Measurements from ENCODE around the gene EXOC2. TPM values are rescaled to one million over a fixed set of nuclear protein-coding genes. Genes with fewer than 3 reads are reported as not detected.

EXOC2 gene
- total and polyA plus RNA-seq, 10 of the 15 experiments (the other 5 are each of a cell fraction or from before 2014, with no cell fraction given): 8.7 to 32.8 (median 20.7) TPM

DNA sequence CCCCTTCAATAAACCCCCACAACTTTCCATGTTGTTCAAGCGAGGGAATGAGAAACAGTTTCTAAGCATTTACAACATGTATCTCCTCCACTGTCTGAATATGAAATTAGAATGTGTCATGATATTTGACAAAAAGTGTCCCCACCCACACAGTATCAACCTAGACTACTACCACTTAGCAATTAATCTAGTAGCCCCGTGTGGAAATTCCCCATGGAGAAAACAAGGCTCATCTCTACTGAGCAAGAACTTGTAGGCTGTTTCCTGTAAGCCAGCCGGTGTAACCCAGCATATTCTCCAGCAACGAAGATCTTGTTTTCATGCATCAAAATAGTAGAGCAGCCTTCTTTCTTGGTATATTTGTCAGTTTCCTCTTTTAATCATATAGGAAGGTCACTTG lies 186.4 kb downstream of the EXOC2 start (continued):
- TF ChIP-seq, protein P1, sequence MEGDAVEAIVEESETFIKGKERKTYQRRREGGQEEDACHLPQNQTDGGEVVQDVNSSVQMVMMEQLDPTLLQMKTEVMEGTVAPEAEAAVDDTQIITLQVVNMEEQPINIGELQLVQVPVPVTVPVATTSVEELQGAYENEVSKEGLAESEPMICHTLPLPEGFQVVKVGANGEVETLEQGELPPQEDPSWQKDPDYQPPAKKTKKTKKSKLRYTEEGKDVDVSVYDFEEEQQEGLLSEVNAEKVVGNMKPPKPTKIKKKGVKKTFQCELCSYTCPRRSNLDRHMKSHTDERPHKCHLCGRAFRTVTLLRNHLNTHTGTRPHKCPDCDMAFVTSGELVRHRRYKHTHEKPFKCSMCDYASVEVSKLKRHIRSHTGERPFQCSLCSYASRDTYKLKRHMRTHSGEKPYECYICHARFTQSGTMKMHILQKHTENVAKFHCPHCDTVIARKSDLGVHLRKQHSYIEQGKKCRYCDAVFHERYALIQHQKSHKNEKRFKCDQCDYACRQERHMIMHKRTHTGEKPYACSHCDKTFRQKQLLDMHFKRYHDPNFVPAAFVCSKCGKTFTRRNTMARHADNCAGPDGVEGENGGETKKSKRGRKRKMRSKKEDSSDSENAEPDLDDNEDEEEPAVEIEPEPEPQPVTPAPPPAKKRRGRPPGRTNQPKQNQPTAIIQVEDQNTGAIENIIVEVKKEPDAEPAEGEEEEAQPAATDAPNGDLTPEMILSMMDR (IDR thresholded peaks at IDR 0.05 in 2 of 3, conservative IDR thresholded peaks at IDR 0.05 in 1 of 3; ENCODE audit: control insufficient read depth in 2 of 3, extremely low read depth in 1 of 3, insufficient read depth in 1 of 3, low read depth in 3 of 3, low read length in 3 of 3): no peak
- TF ChIP-seq DPF2 (IDR thresholded peaks at IDR 0.05): no peak
- TF ChIP-seq, protein P2, sequence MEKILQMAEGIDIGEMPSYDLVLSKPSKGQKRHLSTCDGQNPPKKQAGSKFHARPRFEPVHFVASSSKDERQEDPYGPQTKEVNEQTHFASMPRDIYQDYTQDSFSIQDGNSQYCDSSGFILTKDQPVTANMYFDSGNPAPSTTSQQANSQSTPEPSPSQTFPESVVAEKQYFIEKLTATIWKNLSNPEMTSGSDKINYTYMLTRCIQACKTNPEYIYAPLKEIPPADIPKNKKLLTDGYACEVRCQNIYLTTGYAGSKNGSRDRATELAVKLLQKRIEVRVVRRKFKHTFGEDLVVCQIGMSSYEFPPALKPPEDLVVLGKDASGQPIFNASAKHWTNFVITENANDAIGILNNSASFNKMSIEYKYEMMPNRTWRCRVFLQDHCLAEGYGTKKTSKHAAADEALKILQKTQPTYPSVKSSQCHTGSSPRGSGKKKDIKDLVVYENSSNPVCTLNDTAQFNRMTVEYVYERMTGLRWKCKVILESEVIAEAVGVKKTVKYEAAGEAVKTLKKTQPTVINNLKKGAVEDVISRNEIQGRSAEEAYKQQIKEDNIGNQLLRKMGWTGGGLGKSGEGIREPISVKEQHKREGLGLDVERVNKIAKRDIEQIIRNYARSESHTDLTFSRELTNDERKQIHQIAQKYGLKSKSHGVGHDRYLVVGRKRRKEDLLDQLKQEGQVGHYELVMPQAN (conservative IDR thresholded peaks at IDR 0.05): no peak
- no peak for TF ChIP-seq ATF7 (IDR thresholded peaks at IDR 0.05; ENCODE audit: low read depth)
- TF ChIP-seq, protein P3, sequence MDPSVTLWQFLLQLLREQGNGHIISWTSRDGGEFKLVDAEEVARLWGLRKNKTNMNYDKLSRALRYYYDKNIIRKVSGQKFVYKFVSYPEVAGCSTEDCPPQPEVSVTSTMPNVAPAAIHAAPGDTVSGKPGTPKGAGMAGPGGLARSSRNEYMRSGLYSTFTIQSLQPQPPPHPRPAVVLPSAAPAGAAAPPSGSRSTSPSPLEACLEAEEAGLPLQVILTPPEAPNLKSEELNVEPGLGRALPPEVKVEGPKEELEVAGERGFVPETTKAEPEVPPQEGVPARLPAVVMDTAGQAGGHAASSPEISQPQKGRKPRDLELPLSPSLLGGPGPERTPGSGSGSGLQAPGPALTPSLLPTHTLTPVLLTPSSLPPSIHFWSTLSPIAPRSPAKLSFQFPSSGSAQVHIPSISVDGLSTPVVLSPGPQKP (IDR thresholded peaks at IDR 0.05; ENCODE audit: low read depth, low read length): no peak
- no peak for TF ChIP-seq POLR2AphosphoS5 (IDR thresholded peaks at IDR 0.05; ENCODE audit: low read length)
- no peak for TF ChIP-seq NR2C2 (IDR thresholded peaks at IDR 0.05; ENCODE audit: borderline replicate concordance, control insufficient read depth, insufficient read length, low read depth)
- no peak for TF ChIP-seq LARP7 (IDR thresholded peaks at IDR 0.05)
- TF ChIP-seq NBN (IDR thresholded peaks at IDR 0.05): no peak
- no peak for TF ChIP-seq SREBF2 (IDR thresholded peaks at IDR 0.05; ENCODE audit: low read length)
- TF ChIP-seq RBBP5 (conservative IDR thresholded peaks at IDR 0.05): no peak
- TF ChIP-seq POU2F2 (IDR thresholded peaks at IDR 0.05; ENCODE audit: borderline replicate concordance, low read depth, low read length): 0 out of 3 replicates have a peak, but pooled peaks have one; percentile 37
- no peak for TF ChIP-seq FOXM1 (IDR thresholded peaks at IDR 0.05; ENCODE audit: low read depth, low read length)
- TF ChIP-seq, protein P4, sequence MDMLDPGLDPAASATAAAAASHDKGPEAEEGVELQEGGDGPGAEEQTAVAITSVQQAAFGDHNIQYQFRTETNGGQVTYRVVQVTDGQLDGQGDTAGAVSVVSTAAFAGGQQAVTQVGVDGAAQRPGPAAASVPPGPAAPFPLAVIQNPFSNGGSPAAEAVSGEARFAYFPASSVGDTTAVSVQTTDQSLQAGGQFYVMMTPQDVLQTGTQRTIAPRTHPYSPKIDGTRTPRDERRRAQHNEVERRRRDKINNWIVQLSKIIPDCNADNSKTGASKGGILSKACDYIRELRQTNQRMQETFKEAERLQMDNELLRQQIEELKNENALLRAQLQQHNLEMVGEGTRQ (IDR thresholded peaks at IDR 0.05; ENCODE audit: borderline replicate concordance, low read depth, low read length): no peak
- TF ChIP-seq TBL1XR1 (IDR thresholded peaks at IDR 0.05; ENCODE audit: low read depth, low read length): no peak
- TF ChIP-seq, protein P5, sequence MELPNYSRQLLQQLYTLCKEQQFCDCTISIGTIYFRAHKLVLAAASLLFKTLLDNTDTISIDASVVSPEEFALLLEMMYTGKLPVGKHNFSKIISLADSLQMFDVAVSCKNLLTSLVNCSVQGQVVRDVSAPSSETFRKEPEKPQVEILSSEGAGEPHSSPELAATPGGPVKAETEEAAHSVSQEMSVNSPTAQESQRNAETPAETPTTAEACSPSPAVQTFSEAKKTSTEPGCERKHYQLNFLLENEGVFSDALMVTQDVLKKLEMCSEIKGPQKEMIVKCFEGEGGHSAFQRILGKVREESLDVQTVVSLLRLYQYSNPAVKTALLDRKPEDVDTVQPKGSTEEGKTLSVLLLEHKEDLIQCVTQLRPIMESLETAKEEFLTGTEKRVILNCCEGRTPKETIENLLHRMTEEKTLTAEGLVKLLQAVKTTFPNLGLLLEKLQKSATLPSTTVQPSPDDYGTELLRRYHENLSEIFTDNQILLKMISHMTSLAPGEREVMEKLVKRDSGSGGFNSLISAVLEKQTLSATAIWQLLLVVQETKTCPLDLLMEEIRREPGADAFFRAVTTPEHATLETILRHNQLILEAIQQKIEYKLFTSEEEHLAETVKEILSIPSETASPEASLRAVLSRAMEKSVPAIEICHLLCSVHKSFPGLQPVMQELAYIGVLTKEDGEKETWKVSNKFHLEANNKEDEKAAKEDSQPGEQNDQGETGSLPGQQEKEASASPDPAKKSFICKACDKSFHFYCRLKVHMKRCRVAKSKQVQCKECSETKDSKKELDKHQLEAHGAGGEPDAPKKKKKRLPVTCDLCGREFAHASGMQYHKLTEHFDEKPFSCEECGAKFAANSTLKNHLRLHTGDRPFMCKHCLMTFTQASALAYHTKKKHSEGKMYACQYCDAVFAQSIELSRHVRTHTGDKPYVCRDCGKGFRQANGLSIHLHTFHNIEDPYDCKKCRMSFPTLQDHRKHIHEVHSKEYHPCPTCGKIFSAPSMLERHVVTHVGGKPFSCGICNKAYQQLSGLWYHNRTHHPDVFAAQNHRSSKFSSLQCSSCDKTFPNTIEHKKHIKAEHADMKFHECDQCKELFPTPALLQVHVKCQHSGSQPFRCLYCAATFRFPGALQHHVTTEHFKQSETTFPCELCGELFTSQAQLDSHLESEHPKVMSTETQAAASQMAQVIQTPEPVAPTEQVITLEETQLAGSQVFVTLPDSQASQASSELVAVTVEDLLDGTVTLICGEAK (IDR thresholded peaks at IDR 0.05; ENCODE audit: borderline replicate concordance): no peak
- TF ChIP-seq CHD1 (IDR thresholded peaks at IDR 0.05; ENCODE audit: low read depth, low read length): no peak
- TF ChIP-seq, protein P6, sequence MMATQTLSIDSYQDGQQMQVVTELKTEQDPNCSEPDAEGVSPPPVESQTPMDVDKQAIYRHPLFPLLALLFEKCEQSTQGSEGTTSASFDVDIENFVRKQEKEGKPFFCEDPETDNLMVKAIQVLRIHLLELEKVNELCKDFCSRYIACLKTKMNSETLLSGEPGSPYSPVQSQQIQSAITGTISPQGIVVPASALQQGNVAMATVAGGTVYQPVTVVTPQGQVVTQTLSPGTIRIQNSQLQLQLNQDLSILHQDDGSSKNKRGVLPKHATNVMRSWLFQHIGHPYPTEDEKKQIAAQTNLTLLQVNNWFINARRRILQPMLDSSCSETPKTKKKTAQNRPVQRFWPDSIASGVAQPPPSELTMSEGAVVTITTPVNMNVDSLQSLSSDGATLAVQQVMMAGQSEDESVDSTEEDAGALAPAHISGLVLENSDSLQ (IDR thresholded peaks at IDR 0.05): no peak
- no peak for TF ChIP-seq IRF4 (IDR thresholded peaks at IDR 0.05; ENCODE audit: low read depth, low read length)
- no peak for TF ChIP-seq CBX5 (IDR thresholded peaks at IDR 0.05; ENCODE audit: low read depth)
